ENCODE data around the gene OR5B12. TPM values are rescaled to one million over a fixed set of nuclear protein-coding genes. Genes with fewer than 3 reads are reported as not detected.

Gene OR5B12
- total RNA-seq, 1 donor from 2014 or later, result not detected

Other genes with a start within 250 kb of the OR5B12 start
- gene OR1S2, start 238.1 kb downstream of the OR5B12 start, total RNA-seq, result not detected in 2 replicates
- gene OR1S1, start 229.5 kb downstream of the OR5B12 start, total RNA-seq, result not detected in 2 replicates
- gene OR10Q1, start 213.3 kb downstream of the OR5B12 start, total RNA-seq, result not detected in 2 replicates
- not detected in 2 replicates for gene OR10W1, start 174.0 kb downstream of the OR5B12 start, total RNA-seq
- gene OR5B17, start 83.2 kb downstream of the OR5B12 start, total RNA-seq, result not detected in 2 replicates
- not detected in 2 replicates for gene OR5B3, start 35.4 kb downstream of the OR5B12 start, total RNA-seq
- gene OR5B2, start 14.1 kb downstream of the OR5B12 start, total RNA-seq, result not detected in 2 replicates
- gene OR5B21, start 65.9 kb upstream of the OR5B12 start, total RNA-seq, result not detected in 2 replicates
- 6.6 and 10.7 TPM in 2 replicates for gene LPXN, start 133.6 kb upstream of the OR5B12 start, total RNA-seq
- gene ZFP91, start 136.8 kb upstream of the OR5B12 start, total RNA-seq, result 92.5 and 112 TPM in 2 replicates
- 1.7 and 3.0 TPM in 2 replicates for gene CNTF, start 180.4 kb upstream of the OR5B12 start, total RNA-seq